SK-N-SH (cell line): Measurements from ENCODE around the gene TSKS. TPM values are rescaled to one million over a fixed set of nuclear protein-coding genes. Genes with fewer than 3 reads are reported as not detected.
A peak's percentile ranks its signal among the peaks of the same experiment; 100 is the strongest.

Source experiments
- CHD2 ChIP-seq: fragments of 150-350 bp; IDR thresholded peaks from 2 replicates; pipeline ENCODE4 v1.6.1; 2018; ENCODE audit warnings: low read length; ENCODE audit not compliant: partially characterized antibody
- EP300 ChIP-seq, 2 experiments: IDR thresholded peaks; 2 replicates each; pipeline versions ENCODE4 v1.4.0 to v1.6.1; 2012; ENCODE audit warnings: borderline replicate concordance in 1 of 2, low read depth in 1 of 2, low read length in 1 of 2
- FOXJ3 ChIP-seq: sonication (generic); formaldehyde crosslinking; IDR thresholded peaks from 2 replicates; pipeline ENCODE4 v1.5.1; 2020; ENCODE audit warnings: mild to moderate bottlenecking, missing genetic modification reagents
- GATA2 ChIP-seq: sonication (generic); formaldehyde crosslinking; IDR thresholded peaks from 2 replicates; pipeline ENCODE4 v1.5.0; 2020; ENCODE audit warnings: mild to moderate bottlenecking, missing genetic modification reagents
- JUND ChIP-seq: IDR thresholded peaks from 2 replicates; pipeline ENCODE4 v1.4.0; 2012
- MAX ChIP-seq: IDR thresholded peaks from 2 replicates; pipeline ENCODE4 v1.4.0; 2012; ENCODE audit warnings: low read depth
- MEF2A ChIP-seq: IDR thresholded peaks from 2 replicates; pipeline ENCODE4 v1.4.0; 2012; ENCODE audit warnings: low read depth, borderline replicate concordance
- NFIC ChIP-seq: IDR thresholded peaks from 2 replicates; pipeline ENCODE4 v1.4.0; 2012; ENCODE audit warnings: borderline replicate concordance
- NRF1 ChIP-seq: IDR thresholded peaks from 2 replicates; pipeline ENCODE4 v1.6.1; 2012; ENCODE audit warnings: low read depth, mild to moderate bottlenecking, low read length
- RAD21 ChIP-seq: IDR thresholded peaks from 2 replicates; pipeline ENCODE4 v1.6.1; 2012; ENCODE audit warnings: mild to moderate bottlenecking, low read length
- REST ChIP-seq: IDR thresholded peaks from 2 replicates; pipeline ENCODE4 v1.6.1; 2012; ENCODE audit warnings: mild to moderate bottlenecking, low read depth, low read length, moderate library complexity
- RXRA ChIP-seq: IDR thresholded peaks from 2 replicates; pipeline ENCODE4 v1.4.0; 2012; ENCODE audit warnings: low read depth, mild to moderate bottlenecking, borderline replicate concordance
- SIN3A ChIP-seq: IDR thresholded peaks from 2 replicates; pipeline ENCODE4 v1.6.1; 2012; ENCODE audit warnings: low read depth, mild to moderate bottlenecking, low read length, moderate library complexity, borderline replicate concordance
- SMC3 ChIP-seq: IDR thresholded peaks from 2 replicates; pipeline ENCODE4 v1.6.1; 2012; ENCODE audit warnings: low read depth, low read length, improper control_type of control experiment
- TEAD4 ChIP-seq: IDR thresholded peaks from 2 replicates; pipeline ENCODE4 v1.4.0; 2012; ENCODE audit warnings: mild to moderate bottlenecking, borderline replicate concordance; ENCODE audit not compliant: insufficient read depth
- YY1 ChIP-seq: IDR thresholded peaks from 2 replicates; pipeline ENCODE4 v1.4.0; 2012; ENCODE audit warnings: low read depth, mild to moderate bottlenecking
- polyA plus RNA-seq, 3 experiments: library from polyadenylated mRNA; depleted of rRNA; stranded (reverse); fragments of >200 nt; gene quantifications; 2 replicates each; pipeline ENCODE4 v1.2.3, GENCODE V29; 2012
- TF ChIP-seq, protein P1 (sequence below): fragments of 150-350 bp; IDR thresholded peaks from 2 replicates; pipeline ENCODE4 v1.6.1; 2016; ENCODE audit warnings: mild to moderate bottlenecking, low read depth, low read length
- TF ChIP-seq, protein P2 (sequence below): fragments of 200-600 bp; sonication (generic); IDR thresholded peaks from 2 replicates; pipeline ENCODE4 v1.6.1; 2017; ENCODE audit warnings: antibody characterized with exemption, mild to moderate bottlenecking, moderate library complexity
- TF ChIP-seq, protein P3 (sequence below): IDR thresholded peaks from 2 replicates; pipeline ENCODE4 v1.4.0; 2012; ENCODE audit warnings: low read depth, borderline replicate concordance
- TF ChIP-seq, protein P4 (sequence below): IDR thresholded peaks from 2 replicates; pipeline ENCODE4; 2012

TSKS gene
- polyA plus RNA-seq, 1 of the 3 experiments (the other 2 are of a cell fraction), result not detected

- TF ChIP-seq REST (no peak), YY1 (peak; percentile 57; the same call in 1 of the 2 replicates), MAX (no peak), RXRA (no peak), TEAD4 (no peak), GATA2 (CRISPR knock-in tag) (no peak), NRF1 (no peak), MEF2A (no peak), JUND (no peak), NFIC (no peak), SIN3A (peak; percentile 15; the same call in 1 of the 2 replicates), SMC3 (no peak), RAD21 (no peak), CHD2 (no peak), EP300 (IDR thresholded peaks at IDR 0.05; ENCODE audit: borderline replicate concordance in 1 of 2, low read depth in 1 of 2, low read length in 1 of 2) (no peak), FOXJ3 (CRISPR knock-in tag) (no peak)
- TF ChIP-seq, protein P1, sequence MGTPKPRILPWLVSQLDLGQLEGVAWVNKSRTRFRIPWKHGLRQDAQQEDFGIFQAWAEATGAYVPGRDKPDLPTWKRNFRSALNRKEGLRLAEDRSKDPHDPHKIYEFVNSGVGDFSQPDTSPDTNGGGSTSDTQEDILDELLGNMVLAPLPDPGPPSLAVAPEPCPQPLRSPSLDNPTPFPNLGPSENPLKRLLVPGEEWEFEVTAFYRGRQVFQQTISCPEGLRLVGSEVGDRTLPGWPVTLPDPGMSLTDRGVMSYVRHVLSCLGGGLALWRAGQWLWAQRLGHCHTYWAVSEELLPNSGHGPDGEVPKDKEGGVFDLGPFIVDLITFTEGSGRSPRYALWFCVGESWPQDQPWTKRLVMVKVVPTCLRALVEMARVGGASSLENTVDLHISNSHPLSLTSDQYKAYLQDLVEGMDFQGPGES, result no peak
- TF ChIP-seq, protein P2, sequence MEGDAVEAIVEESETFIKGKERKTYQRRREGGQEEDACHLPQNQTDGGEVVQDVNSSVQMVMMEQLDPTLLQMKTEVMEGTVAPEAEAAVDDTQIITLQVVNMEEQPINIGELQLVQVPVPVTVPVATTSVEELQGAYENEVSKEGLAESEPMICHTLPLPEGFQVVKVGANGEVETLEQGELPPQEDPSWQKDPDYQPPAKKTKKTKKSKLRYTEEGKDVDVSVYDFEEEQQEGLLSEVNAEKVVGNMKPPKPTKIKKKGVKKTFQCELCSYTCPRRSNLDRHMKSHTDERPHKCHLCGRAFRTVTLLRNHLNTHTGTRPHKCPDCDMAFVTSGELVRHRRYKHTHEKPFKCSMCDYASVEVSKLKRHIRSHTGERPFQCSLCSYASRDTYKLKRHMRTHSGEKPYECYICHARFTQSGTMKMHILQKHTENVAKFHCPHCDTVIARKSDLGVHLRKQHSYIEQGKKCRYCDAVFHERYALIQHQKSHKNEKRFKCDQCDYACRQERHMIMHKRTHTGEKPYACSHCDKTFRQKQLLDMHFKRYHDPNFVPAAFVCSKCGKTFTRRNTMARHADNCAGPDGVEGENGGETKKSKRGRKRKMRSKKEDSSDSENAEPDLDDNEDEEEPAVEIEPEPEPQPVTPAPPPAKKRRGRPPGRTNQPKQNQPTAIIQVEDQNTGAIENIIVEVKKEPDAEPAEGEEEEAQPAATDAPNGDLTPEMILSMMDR, result no peak
- TF ChIP-seq, protein P3, sequence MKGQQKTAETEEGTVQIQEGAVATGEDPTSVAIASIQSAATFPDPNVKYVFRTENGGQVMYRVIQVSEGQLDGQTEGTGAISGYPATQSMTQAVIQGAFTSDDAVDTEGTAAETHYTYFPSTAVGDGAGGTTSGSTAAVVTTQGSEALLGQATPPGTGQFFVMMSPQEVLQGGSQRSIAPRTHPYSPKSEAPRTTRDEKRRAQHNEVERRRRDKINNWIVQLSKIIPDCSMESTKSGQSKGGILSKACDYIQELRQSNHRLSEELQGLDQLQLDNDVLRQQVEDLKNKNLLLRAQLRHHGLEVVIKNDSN, result no peak
- TF ChIP-seq, protein P4, sequence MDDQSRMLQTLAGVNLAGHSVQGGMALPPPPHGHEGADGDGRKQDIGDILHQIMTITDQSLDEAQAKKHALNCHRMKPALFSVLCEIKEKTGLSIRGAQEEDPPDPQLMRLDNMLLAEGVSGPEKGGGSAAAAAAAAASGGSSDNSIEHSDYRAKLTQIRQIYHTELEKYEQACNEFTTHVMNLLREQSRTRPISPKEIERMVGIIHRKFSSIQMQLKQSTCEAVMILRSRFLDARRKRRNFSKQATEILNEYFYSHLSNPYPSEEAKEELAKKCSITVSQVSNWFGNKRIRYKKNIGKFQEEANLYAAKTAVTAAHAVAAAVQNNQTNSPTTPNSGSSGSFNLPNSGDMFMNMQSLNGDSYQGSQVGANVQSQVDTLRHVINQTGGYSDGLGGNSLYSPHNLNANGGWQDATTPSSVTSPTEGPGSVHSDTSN, result no peak
Observed at GRCh38 chr19:49690656-49691242, 72.4 kb downstream of the TSKS start, which contains the start of gene CPT1C (continued).
